Fibroblast of the aortic adventitia (primary cell): ENCODE data around the gene ATXN10. TPM values are rescaled to one million over a fixed set of nuclear protein-coding genes. Genes with fewer than 3 reads are reported as not detected.

Experiments used
- DNase-seq: peaks from one replicate; pipeline ENCODE4 v3.0.0-alpha.2; 2010; ENCODE audit warnings: low read depth
- H3K4me3 ChIP-seq: 2 replicates; pipeline ENCODE4 v1.5.1; 2011; ENCODE audit warnings: low read depth, mild to moderate bottlenecking, control low read depth, low read length, moderate library complexity
- CTCF ChIP-seq: IDR thresholded peaks from 2 replicates; pipeline ENCODE4 v1.5.1; 2011; ENCODE audit warnings: mild to moderate bottlenecking, low read length, control low read depth, inconsistent platforms; ENCODE audit not compliant: insufficient read depth
- total RNA-seq: library from RNA; depleted of rRNA; stranded (reverse); fragments of >200 nt; gene quantifications from 2 replicates; pipeline ENCODE4 v1.2.3, GENCODE V29; 2012; ENCODE audit warnings: low replicate concordance

Gene ATXN10
- total RNA-seq, 1 donor: 130 TPM

- DNase-seq: peak; percentile 29
These were observed 105.6 kb downstream of the ATXN10 start for GRCh38 chr22:45777046-45777851.

DNA sequence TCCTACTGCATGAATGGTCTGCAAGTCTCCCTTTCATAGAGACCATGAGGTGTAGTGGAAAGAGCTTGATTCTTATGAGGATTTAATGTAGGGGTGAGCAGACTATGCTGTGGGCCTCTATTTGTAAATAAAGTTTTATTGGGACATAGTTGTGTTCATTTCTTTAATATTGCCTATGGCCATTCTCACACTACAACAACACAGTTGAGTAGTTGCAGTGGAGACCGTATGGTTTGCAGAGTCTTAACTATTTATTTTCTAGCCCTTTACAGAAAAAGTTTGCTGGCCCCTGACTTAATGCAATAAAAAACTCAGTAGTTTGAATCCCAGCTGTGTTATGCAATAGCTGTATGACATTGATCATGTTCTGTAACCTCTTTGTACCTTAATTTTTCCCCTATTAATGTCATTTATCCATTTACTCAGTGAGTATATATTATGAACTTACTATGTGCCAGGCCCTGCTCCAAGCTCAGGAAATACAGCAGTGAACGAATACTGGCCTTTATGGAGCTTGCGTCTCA, 106.3 kb downstream of the ATXN10 start:
- no peak for TF ChIP-seq CTCF
- H3K4me3 ChIP-seq: no peak overlapping the region

More at GRCh38 chr22:45777046-45777851, 105.6 kb downstream of the ATXN10 start:
- TF ChIP-seq CTCF: no peak
- no peak overlapping the region for H3K4me3 ChIP-seq

GRCh38 chr22:45781459-45781858, 109.8 kb downstream of the ATXN10 start:
- no peak for TF ChIP-seq CTCF
- DNase-seq: no peak
- H3K4me3 ChIP-seq: no peak overlapping the region

More for the DNA sequence above, 106.3 kb downstream of the ATXN10 start:
- no peak for DNase-seq

DNA sequence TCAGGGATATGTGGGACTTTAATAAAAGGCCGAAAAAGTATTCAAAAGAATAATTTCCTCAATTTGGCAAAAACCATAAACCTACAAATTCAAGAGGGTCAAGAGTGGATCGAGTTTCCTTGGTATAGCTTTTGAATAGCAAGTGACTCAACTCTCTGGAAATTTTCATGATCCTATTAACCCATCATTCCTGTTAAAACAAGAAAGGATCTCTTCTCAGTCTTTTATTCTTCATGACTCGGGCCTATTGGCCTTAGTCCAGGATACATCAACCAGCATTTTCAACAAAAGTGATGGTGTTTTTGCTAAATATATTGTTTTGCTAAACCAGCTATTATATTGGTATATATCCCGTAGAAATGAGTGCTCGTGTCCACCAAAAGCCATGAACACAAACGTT, 110.3 kb downstream of the ATXN10 start:
- H3K4me3 ChIP-seq: no peak overlapping the region
- peak; percentile 24 for DNase-seq
- TF ChIP-seq CTCF: no peak

DNA sequence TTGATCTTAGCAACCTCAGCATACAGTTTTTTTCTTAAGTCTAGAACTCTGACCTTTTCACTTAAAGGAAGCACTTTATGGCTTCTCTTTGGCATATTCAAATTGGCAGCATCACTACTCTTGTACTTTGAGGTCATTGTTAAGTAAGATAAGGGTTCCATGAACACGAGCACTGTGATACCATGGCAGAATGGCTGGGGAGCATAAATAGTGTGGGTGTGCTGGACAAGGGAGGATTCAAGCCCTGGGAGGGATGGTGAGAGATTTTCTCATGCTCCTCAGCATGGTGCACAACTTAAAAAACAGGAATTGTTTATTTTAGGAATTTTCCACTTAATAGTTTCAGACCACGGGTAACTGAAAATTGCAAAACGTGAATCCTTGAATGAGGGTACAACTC, 111.4 kb downstream of the ATXN10 start:
- TF ChIP-seq CTCF: no peak
- no peak overlapping the region for H3K4me3 ChIP-seq
- DNase-seq: no peak

DNA sequence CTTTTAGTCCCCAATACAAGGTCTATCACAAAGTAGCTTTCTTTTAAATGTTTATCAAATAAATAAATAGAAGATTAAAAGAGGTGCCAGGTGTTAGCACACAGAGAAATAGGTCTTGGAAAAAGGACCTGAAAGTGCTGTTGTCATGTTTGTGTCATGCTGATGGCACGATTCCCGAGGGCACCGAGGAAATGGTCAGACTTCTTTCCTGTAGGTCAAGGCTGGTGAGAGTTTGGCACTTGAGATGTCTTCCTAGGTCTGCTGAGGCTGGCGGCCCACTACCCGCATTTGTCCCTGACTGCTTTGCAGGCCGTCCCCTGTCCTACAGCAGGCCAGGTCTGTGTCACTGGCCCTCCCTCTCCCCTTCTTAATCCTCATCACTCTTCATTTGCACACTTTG, 112.1 kb downstream of the ATXN10 start:
- no peak overlapping the region for H3K4me3 ChIP-seq
- no peak for TF ChIP-seq CTCF
- no peak for DNase-seq
